PFSK-1 (cell line): ENCODE results near the gene TMEM43.

Experiments used
- FOXP2 ChIP-seq: optimal IDR thresholded peaks from 2 replicates; pipeline ENCODE3; 2011; ENCODE audit warnings: borderline replicate concordance, control low read depth, inconsistent platforms; ENCODE audit not compliant: insufficient read depth; ENCODE audit errors: extremely low read length, extremely low read depth
- POLR2AphosphoS5 ChIP-seq: IDR thresholded peaks from 2 replicates; pipeline ENCODE4 v1.6.1; 2012; ENCODE audit warnings: low read depth, mild to moderate bottlenecking, control low read depth, low read length, moderate library complexity
- REST ChIP-seq, 2 experiments: IDR thresholded peaks; 2 replicates each; pipeline versions ENCODE4 v1.6.1 to v1.8.0; 2011 to 2012; ENCODE audit warnings: low read depth in 2 of 2, low read length in 2 of 2, control low read depth in 1 of 2, inconsistent platforms in 1 of 2, mild to moderate bottlenecking in 1 of 2, moderate library complexity in 1 of 2; ENCODE audit not compliant: insufficient read depth in 1 of 2
- SIN3A ChIP-seq: IDR thresholded peaks from 2 replicates; pipeline ENCODE4 v1.6.1; 2012; ENCODE audit warnings: mild to moderate bottlenecking, low read length, moderate library complexity, borderline replicate concordance; ENCODE audit not compliant: insufficient read depth
- TAF1 ChIP-seq: IDR thresholded peaks from 2 replicates; pipeline ENCODE4 v1.6.1; 2012; ENCODE audit warnings: low read length, control low read depth, borderline replicate concordance; ENCODE audit not compliant: insufficient read depth

Gene TMEM43

GRCh38 chr3:14150078-14150477 is 25.2 kb downstream of the TMEM43 start:
- no peak for TF ChIP-seq REST (IDR thresholded peaks at IDR 0.05; ENCODE audit: insufficient read depth in 1 of 2, low read depth in 2 of 2, low read length in 2 of 2)
- no peak for TF ChIP-seq POLR2AphosphoS5
- no peak for TF ChIP-seq SIN3A
- no peak for TF ChIP-seq FOXP2

GRCh38 chr3:14150491-14151230 is 25.8 kb downstream of the TMEM43 start:
- TF ChIP-seq REST (IDR thresholded peaks at IDR 0.05; ENCODE audit: insufficient read depth in 1 of 2, low read depth in 2 of 2, low read length in 2 of 2) (no peak), SIN3A (no peak), TAF1 (no peak), FOXP2 (no peak), POLR2AphosphoS5 (no peak)

GRCh38 chr3:14151471-14152083 is 26.7 kb downstream of the TMEM43 start:
- TF ChIP-seq FOXP2 (no peak), REST (IDR thresholded peaks at IDR 0.05; ENCODE audit: insufficient read depth in 1 of 2, low read depth in 2 of 2, low read length in 2 of 2) (no peak), TAF1 (no peak), POLR2AphosphoS5 (no peak), SIN3A (no peak)

- TF ChIP-seq SIN3A (no peak), REST (IDR thresholded peaks at IDR 0.05; ENCODE audit: insufficient read depth in 1 of 2, low read depth in 2 of 2, low read length in 2 of 2) (no peak), POLR2AphosphoS5 (no peak), FOXP2 (no peak), TAF1 (no peak)
These were observed 27.5 kb downstream of the TMEM43 start for GRCh38 chr3:14152233-14152962.

GRCh38 chr3:14152963-14153355 is 28.1 kb downstream of the TMEM43 start:
- TF ChIP-seq FOXP2 = no peak
- TF ChIP-seq SIN3A = no peak
